Activated CD4-positive, alpha-beta memory T cell treated with anti-CD3 and anti-CD28 coated beads, Interleukin-2, amount 10 ng/mL, durations not matched to agents 7 days and 5 days (primary cell): ENCODE data around the gene PDGFC. TPM values are rescaled to one million over a fixed set of nuclear protein-coding genes. Genes with fewer than 3 reads are reported as not detected.
"Not testable (repeated sequence)": the region's sequence is repeated elsewhere in the genome, so short reads cannot be mapped to it uniquely, and the experiment has no call there.

Experiments
- CTCF ChIA-PET: fragments of 350-600 bp; sonication (Branson Sonifier 250); formaldehyde crosslinking; loops from one replicate; lab custom pipeline; 2021; ENCODE audit warnings: antibody characterized with exemption, inconsistent platforms; lab: Charles Lee
- POLR2A ChIA-PET: fragments of 350-600 bp; sonication (Branson Sonifier 250); formaldehyde crosslinking; loops from one replicate; lab custom pipeline; 2021; ENCODE audit warnings: antibody characterized with exemption; lab: Charles Lee
- DNase-seq: peaks from one replicate; pipeline ENCODE4 v3.0.0-alpha.2; 2020
- H3K27ac Mint-ChIP-seq: one replicate; pipeline ENCODE4 v1.8.0; 2021; ENCODE audit warnings: mild to moderate bottlenecking, mixed read lengths
- H3K27me3 Mint-ChIP-seq: one replicate; pipeline ENCODE4 v1.8.0; 2021; ENCODE audit warnings: mixed read lengths
- H3K36me3 Mint-ChIP-seq: one replicate; pipeline ENCODE4 v1.8.0; 2021; ENCODE audit warnings: low read depth, mixed read lengths
- H3K4me1 Mint-ChIP-seq: one replicate; pipeline ENCODE4 v1.8.0; 2021; ENCODE audit warnings: mixed read lengths
- H3K4me3 Mint-ChIP-seq: one replicate; pipeline ENCODE4 v1.8.0; 2021; ENCODE audit warnings: mild to moderate bottlenecking, mixed read lengths
- H3K9me3 Mint-ChIP-seq: one replicate; pipeline ENCODE4 v1.8.0; 2021; ENCODE audit warnings: mixed read lengths
- total RNA-seq, 2 experiments: library from RNA; stranded (reverse); gene quantifications; one replicate each; pipeline ENCODE4 v1.2.3, GENCODE V29; 2021

PDGFC gene
- total RNA-seq, 2 experiments from 2014 or later, result not detected

GRCh38 chr4:156870131-156870530 lies 101.5 kb downstream of the PDGFC start:
- Mint-ChIP-seq H3K4me1 (no peaks in the 10 kb centered on the region), H3K27ac (no peak overlapping the region), H3K4me3 (no peak overlapping the region), H3K9me3 (peaks cover 5% of the 10 kb centered on the region), H3K27me3 (no peaks in the 10 kb centered on the region), H3K36me3 (no peaks in the 10 kb centered on the region)
- ChIA-PET POLR2A (no interaction called here), CTCF (no interaction called here)
- DNase-seq, result no peak

GRCh38 chr4:156866088-156866487 lies 105.5 kb downstream of the PDGFC start:
- DNase-seq, H3K4me3 Mint-ChIP-seq, H3K9me3 Mint-ChIP-seq, H3K4me1 Mint-ChIP-seq, H3K36me3 Mint-ChIP-seq, H3K27ac Mint-ChIP-seq, POLR2A ChIA-PET, H3K27me3 Mint-ChIP-seq, CTCF ChIA-PET: not testable (repeated sequence)

- Mint-ChIP-seq H3K27me3 (no peaks in the 10 kb centered on the region), H3K9me3 (peaks cover 5% of the 10 kb centered on the region), H3K36me3 (no peaks in the 10 kb centered on the region), H3K4me1 (no peaks in the 10 kb centered on the region), H3K27ac (no peak overlapping the region), H3K4me3 (no peak overlapping the region)
- DNase-seq, result no peak
- ChIA-PET POLR2A (no interaction called here), CTCF (no interaction called here)
Measured at GRCh38 chr4:156865451-156865850, 106.1 kb downstream of the PDGFC start.

- POLR2A ChIA-PET, result no interaction called here
- Mint-ChIP-seq H3K4me3 (no peak overlapping the region), H3K27ac (no peak overlapping the region), H3K9me3 (no peaks in the 10 kb centered on the region), H3K27me3 (no peaks in the 10 kb centered on the region), H3K36me3 (no peaks in the 10 kb centered on the region), H3K4me1 (no peaks in the 10 kb centered on the region)
- CTCF ChIA-PET, result no interaction called here
- no peak for DNase-seq
Measured at GRCh38 chr4:156858071-156858470, 113.5 kb downstream of the PDGFC start.

GRCh38 chr4:156838761-156839160 lies 132.8 kb downstream of the PDGFC start:
- Mint-ChIP-seq H3K36me3 (no peaks in the 10 kb centered on the region), H3K4me1 (no peaks in the 10 kb centered on the region), H3K27me3 (no peaks in the 10 kb centered on the region), H3K9me3 (peaks cover 23% of the 10 kb centered on the region), H3K27ac (no peak overlapping the region), H3K4me3 (no peak overlapping the region)
- no peak for DNase-seq
- CTCF ChIA-PET, result no interaction called here
- POLR2A ChIA-PET, result no interaction called here

GRCh38 chr4:156837625-156838345 lies 133.8 kb downstream of the PDGFC start:
- ChIA-PET CTCF (no interaction called here), POLR2A (no interaction called here)
- Mint-ChIP-seq H3K4me3 (no peak overlapping the region), H3K27ac (no peak overlapping the region), H3K27me3 (no peaks in the 10 kb centered on the region), H3K9me3 (peaks cover 25% of the 10 kb centered on the region), H3K36me3 (no peaks in the 10 kb centered on the region), H3K4me1 (no peaks in the 10 kb centered on the region)
- DNase-seq, result no peak

- peaks cover 10% of the 10 kb centered on the region for H3K9me3 Mint-ChIP-seq
- no peaks in the 10 kb centered on the region for H3K27me3 Mint-ChIP-seq
- H3K36me3 Mint-ChIP-seq, result no peaks in the 10 kb centered on the region
- DNase-seq, result no peak
- H3K27ac Mint-ChIP-seq, result no peak overlapping the region
- no peaks in the 10 kb centered on the region for H3K4me1 Mint-ChIP-seq
- ChIA-PET CTCF (no interaction called here), POLR2A (no interaction called here)
- H3K4me3 Mint-ChIP-seq, result no peak overlapping the region
Measured at GRCh38 chr4:156832886-156833285, 138.7 kb downstream of the PDGFC start.

- POLR2A ChIA-PET, result no interaction called here
- CTCF ChIA-PET, result no interaction called here
Measured at GRCh38 chr4:156830351-156830750, 141.2 kb downstream of the PDGFC start.

GRCh38 chr4:156829201-156829873 lies 142.3 kb downstream of the PDGFC start:
- Mint-ChIP-seq H3K4me3 (no peak overlapping the region), H3K27me3 (no peaks in the 10 kb centered on the region), H3K27ac (no peak overlapping the region), H3K36me3 (no peaks in the 10 kb centered on the region), H3K4me1 (no peaks in the 10 kb centered on the region), H3K9me3 (peaks cover 4% of the 10 kb centered on the region)
- ChIA-PET POLR2A (no interaction called here), CTCF (no interaction called here)
- DNase-seq, result no peak

More at GRCh38 chr4:156830351-156830750, 141.2 kb downstream of the PDGFC start:
- peaks cover 4% of the 10 kb centered on the region for H3K9me3 Mint-ChIP-seq
- H3K27me3 Mint-ChIP-seq, result no peaks in the 10 kb centered on the region
- H3K27ac Mint-ChIP-seq, result no peak overlapping the region
- no peaks in the 10 kb centered on the region for H3K36me3 Mint-ChIP-seq
- DNase-seq, result no peak
- H3K4me1 Mint-ChIP-seq, result no peaks in the 10 kb centered on the region
- H3K4me3 Mint-ChIP-seq, result no peak overlapping the region

- POLR2A ChIA-PET, result no interaction called here
- Mint-ChIP-seq H3K9me3 (peaks cover 1% of the 10 kb centered on the region), H3K36me3 (no peaks in the 10 kb centered on the region), H3K4me3 (no peak overlapping the region), H3K27ac (no peak overlapping the region), H3K27me3 (no peaks in the 10 kb centered on the region), H3K4me1 (no peaks in the 10 kb centered on the region)
- CTCF ChIA-PET, result no interaction called here
- no peak for DNase-seq
Measured at GRCh38 chr4:156827519-156827918, 144.1 kb downstream of the PDGFC start.

- ChIA-PET CTCF (no interaction called here), POLR2A (no interaction called here)
- Mint-ChIP-seq H3K4me1 (no peaks in the 10 kb centered on the region), H3K27me3 (no peaks in the 10 kb centered on the region), H3K4me3 (no peak overlapping the region), H3K36me3 (no peaks in the 10 kb centered on the region), H3K9me3 (peaks cover 3% of the 10 kb centered on the region), H3K27ac (no peak overlapping the region)
- DNase-seq, result no peak
Measured at GRCh38 chr4:156825074-156825473, 146.5 kb downstream of the PDGFC start.

GRCh38 chr4:156824451-156825060 lies 147.0 kb downstream of the PDGFC start:
- H3K9me3 Mint-ChIP-seq, result peaks cover 8% of the 10 kb centered on the region
- H3K27ac Mint-ChIP-seq, result no peak overlapping the region
- no peak overlapping the region for H3K4me3 Mint-ChIP-seq
- no peaks in the 10 kb centered on the region for H3K36me3 Mint-ChIP-seq
- POLR2A ChIA-PET, result no interaction called here
- CTCF ChIA-PET, result no interaction called here
- no peaks in the 10 kb centered on the region for H3K27me3 Mint-ChIP-seq
- no peaks in the 10 kb centered on the region for H3K4me1 Mint-ChIP-seq
- no peak for DNase-seq

GRCh38 chr4:156820931-156821330 lies 150.7 kb downstream of the PDGFC start:
- no peaks in the 10 kb centered on the region for H3K4me1 Mint-ChIP-seq
- no peak for DNase-seq
- H3K36me3 Mint-ChIP-seq, result no peaks in the 10 kb centered on the region
- no peak overlapping the region for H3K4me3 Mint-ChIP-seq
- no peaks in the 10 kb centered on the region for H3K27me3 Mint-ChIP-seq
- ChIA-PET CTCF (no interaction called here), POLR2A (no interaction called here)
- H3K27ac Mint-ChIP-seq, result no peak overlapping the region
- peaks cover 8% of the 10 kb centered on the region for H3K9me3 Mint-ChIP-seq
